ENCODE results near the gene ABCA10. TPM values are rescaled to one million over a fixed set of nuclear protein-coding genes. Genes with fewer than 3 reads are reported as not detected.
"Not testable (repeated sequence)": the region's sequence is repeated elsewhere in the genome, so short reads cannot be mapped to it uniquely, and the experiment has no call there.

ABCA10 gene
- total and polyA plus RNA-seq, 2 experiments from 2014 or later = not detected

DNA sequence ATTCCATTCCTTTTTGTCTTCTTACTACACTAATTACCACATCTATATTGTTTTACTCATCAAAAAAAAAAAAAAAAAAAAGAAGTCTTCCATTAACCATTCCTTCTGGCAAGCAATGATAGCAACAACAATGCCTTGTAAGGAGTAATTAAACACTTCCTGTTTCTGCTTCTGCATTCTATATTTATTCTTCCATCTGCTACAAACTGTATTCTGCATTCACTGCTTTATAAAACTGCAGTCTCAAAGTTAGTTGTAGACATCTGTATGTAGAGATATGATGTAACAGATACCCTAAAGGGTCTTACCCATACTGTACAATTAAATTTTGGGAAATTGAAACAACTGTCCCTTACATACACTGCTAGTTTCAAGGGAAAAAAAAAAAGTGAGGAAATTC is 58.2 kb downstream of the ABCA10 start:
- H3F3A ChIP-seq (replicated peaks; ENCODE audit: low read depth) = no peaks in the 10 kb centered on the region
- no peak overlapping the region for H3K4me2 ChIP-seq
- no peaks in the 10 kb centered on the region for H3K36me3 ChIP-seq (ENCODE audit: insufficient read depth)
- H3K27ac ChIP-seq (ENCODE audit: low read depth) = no peak overlapping the region
- ATAC-seq (no peak), DNase-seq (ENCODE audit: low spot score) (no peak)
- Mint-ChIP-seq H3K4me1 (no peaks in the 10 kb centered on the region), H3K27me3 (ENCODE audit: insufficient read depth, low read depth, poor library complexity) (no peaks in the 10 kb centered on the region), H3K27ac (no peak overlapping the region), H3K4me3 (no peak overlapping the region), H3K36me3 (ENCODE audit: low read depth) (no peaks in the 10 kb centered on the region), H3K9me3 (no peaks in the 10 kb centered on the region)
- H4K20me1 ChIP-seq (replicated peaks; ENCODE audit: insufficient read depth) = no peaks in the 10 kb centered on the region
- no peak overlapping the region for H2AFZ ChIP-seq
- H3K9me2 ChIP-seq (ENCODE audit: insufficient read depth) = no peaks in the 10 kb centered on the region
- H3K4me1 ChIP-seq (ENCODE audit: insufficient read depth) = no peaks in the 10 kb centered on the region
- H3K79me2 ChIP-seq (replicated peaks; ENCODE audit: insufficient read depth) = no peaks in the 10 kb centered on the region
- TF ChIP-seq EZH2 (IDR thresholded peaks at IDR 0.05; ENCODE audit: low read depth, unreplicated experiment) = no peak
- TF ChIP-seq JUNB (IDR thresholded peaks at IDR 0.05; ENCODE audit: unreplicated experiment) = no peak
- no peak for TF ChIP-seq ETS1 (IDR thresholded peaks at IDR 0.05)
- TF ChIP-seq, protein P1, sequence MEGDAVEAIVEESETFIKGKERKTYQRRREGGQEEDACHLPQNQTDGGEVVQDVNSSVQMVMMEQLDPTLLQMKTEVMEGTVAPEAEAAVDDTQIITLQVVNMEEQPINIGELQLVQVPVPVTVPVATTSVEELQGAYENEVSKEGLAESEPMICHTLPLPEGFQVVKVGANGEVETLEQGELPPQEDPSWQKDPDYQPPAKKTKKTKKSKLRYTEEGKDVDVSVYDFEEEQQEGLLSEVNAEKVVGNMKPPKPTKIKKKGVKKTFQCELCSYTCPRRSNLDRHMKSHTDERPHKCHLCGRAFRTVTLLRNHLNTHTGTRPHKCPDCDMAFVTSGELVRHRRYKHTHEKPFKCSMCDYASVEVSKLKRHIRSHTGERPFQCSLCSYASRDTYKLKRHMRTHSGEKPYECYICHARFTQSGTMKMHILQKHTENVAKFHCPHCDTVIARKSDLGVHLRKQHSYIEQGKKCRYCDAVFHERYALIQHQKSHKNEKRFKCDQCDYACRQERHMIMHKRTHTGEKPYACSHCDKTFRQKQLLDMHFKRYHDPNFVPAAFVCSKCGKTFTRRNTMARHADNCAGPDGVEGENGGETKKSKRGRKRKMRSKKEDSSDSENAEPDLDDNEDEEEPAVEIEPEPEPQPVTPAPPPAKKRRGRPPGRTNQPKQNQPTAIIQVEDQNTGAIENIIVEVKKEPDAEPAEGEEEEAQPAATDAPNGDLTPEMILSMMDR (conservative IDR thresholded peaks at IDR 0.05; ENCODE audit: low read depth in 2 of 2) = no peak
- TF ChIP-seq REST (IDR thresholded peaks at IDR 0.05; ENCODE audit: unreplicated experiment) = no peak
- TF ChIP-seq ZNF331 (CRISPR knock-in tag; IDR thresholded peaks at IDR 0.05; ENCODE audit: low read depth) = no peak
- no peaks in the 10 kb centered on the region for H3K27me3 ChIP-seq (ENCODE audit: insufficient read depth)
- no peak overlapping the region for H3K4me3 ChIP-seq

- not testable (repeated sequence) for H3K4me3 Mint-ChIP-seq; H3K36me3 Mint-ChIP-seq (ENCODE audit: low read depth); H3K9me3 Mint-ChIP-seq; H3K4me1 Mint-ChIP-seq; H2AFZ ChIP-seq; H3K36me3 ChIP-seq (ENCODE audit: insufficient read depth); H4K20me1 ChIP-seq (replicated peaks; ENCODE audit: insufficient read depth); H3F3A ChIP-seq (replicated peaks; ENCODE audit: low read depth); H3K27ac ChIP-seq (ENCODE audit: low read depth); H3K79me2 ChIP-seq (replicated peaks; ENCODE audit: insufficient read depth); H3K27me3 ChIP-seq (ENCODE audit: insufficient read depth); DNase-seq (ENCODE audit: low spot score); H3K4me1 ChIP-seq (ENCODE audit: insufficient read depth); H3K9me2 ChIP-seq (ENCODE audit: insufficient read depth); H3K4me3 ChIP-seq; H3K27me3 Mint-ChIP-seq (ENCODE audit: insufficient read depth, low read depth, poor library complexity); H3K4me2 ChIP-seq; ATAC-seq; H3K27ac Mint-ChIP-seq
Observed at GRCh38 chr17:69168642-69169041, 60.0 kb downstream of the ABCA10 start.
